Muscle layer of duodenum (tissue), 2 donors: ENCODE measurements around the gene PHOX2B.
"Not testable (repeated sequence)": the region's sequence is repeated elsewhere in the genome, so short reads cannot be mapped to it uniquely, and the experiment has no call there.

Source experiments
- H3K27ac ChIP-seq: one replicate; pipeline ENCODE4 v1.7.0; 2013; ENCODE audit warnings: mild to moderate bottlenecking, low read length
- H3K27me3 ChIP-seq: one replicate; pipeline ENCODE4 v1.7.0; 2013; ENCODE audit warnings: low read depth, mild to moderate bottlenecking, control low read depth, low read length
- H3K36me3 ChIP-seq, 2 donors: one replicate each; pipeline ENCODE4 v1.7.0; 2013; ENCODE audit warnings: low read length in 2 of 2, control low read depth in 1 of 2, mild to moderate bottlenecking in 1 of 2; ENCODE audit not compliant: insufficient read depth in 2 of 2, control insufficient read depth in 1 of 2
- H3K4me1 ChIP-seq, 2 donors: one replicate each; pipeline ENCODE4 v1.7.0; 2013; ENCODE audit warnings: low read length in 2 of 2, mild to moderate bottlenecking in 2 of 2, control low read depth in 1 of 2, moderate library complexity in 1 of 2; ENCODE audit not compliant: insufficient read depth in 2 of 2, control insufficient read depth in 1 of 2
- H3K4me3 ChIP-seq, 2 donors: one replicate each; pipeline ENCODE4 v1.7.0; 2013; ENCODE audit warnings: low read length in 2 of 2, low read depth in 1 of 2, mild to moderate bottlenecking in 1 of 2
- H3K9me3 ChIP-seq, 2 donors: one replicate each; pipeline ENCODE4 v1.7.0; 2013; ENCODE audit warnings: low read length in 2 of 2, control low read depth in 1 of 2, mild to moderate bottlenecking in 1 of 2; ENCODE audit not compliant: control insufficient read depth in 1 of 2
- donor health status: healthy.

Gene PHOX2B

GRCh38 chr4:41746440-41747229 is 1.9 kb downstream of the PHOX2B start:
- Histone ChIP-seq H3K36me3 (no peaks in the 10 kb centered on the region), H3K27ac (no peak overlapping the region), H3K9me3 (no peaks in the 10 kb centered on the region), H3K27me3 (peaks cover 52% of the 10 kb centered on the region), H3K4me3 (peak overlapping the region in 1 of 2 donors; percentile 24), H3K4me1 (peaks cover 0 to 31% of the 10 kb centered on the region in 2 donors)

DNA sequence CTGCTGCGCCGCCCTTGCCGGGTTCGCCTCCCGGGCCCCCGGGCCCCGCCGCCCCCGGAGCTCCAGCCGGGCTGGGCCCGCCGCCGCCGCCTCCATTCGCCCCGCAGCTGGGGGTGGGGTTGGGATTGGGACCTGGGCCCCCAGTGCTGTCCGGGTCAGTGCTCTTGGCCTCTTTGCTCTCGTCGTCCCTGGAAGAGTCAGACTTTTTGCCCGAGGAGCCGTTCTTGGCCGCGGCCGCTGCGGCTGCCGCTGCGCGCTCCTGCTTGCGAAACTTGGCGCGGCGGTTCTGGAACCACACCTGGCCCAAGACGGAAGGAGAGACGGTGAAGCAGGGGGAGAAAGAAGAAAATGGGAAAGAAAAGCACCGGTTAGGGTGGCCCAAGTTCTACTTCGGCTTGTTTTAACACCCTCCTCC is 2.5 kb downstream of the PHOX2B start:
- no peaks in the 10 kb centered on the region for H3K9me3 ChIP-seq
- H3K27me3 ChIP-seq = peaks cover 46% of the 10 kb centered on the region
- no peaks in the 10 kb centered on the region for H3K36me3 ChIP-seq
- peak overlapping the region in 1 of 2 donors; percentile 24 for H3K4me3 ChIP-seq
- peaks cover 0 to 27% of the 10 kb centered on the region in 2 donors for H3K4me1 ChIP-seq
- no peak overlapping the region for H3K27ac ChIP-seq

DNA sequence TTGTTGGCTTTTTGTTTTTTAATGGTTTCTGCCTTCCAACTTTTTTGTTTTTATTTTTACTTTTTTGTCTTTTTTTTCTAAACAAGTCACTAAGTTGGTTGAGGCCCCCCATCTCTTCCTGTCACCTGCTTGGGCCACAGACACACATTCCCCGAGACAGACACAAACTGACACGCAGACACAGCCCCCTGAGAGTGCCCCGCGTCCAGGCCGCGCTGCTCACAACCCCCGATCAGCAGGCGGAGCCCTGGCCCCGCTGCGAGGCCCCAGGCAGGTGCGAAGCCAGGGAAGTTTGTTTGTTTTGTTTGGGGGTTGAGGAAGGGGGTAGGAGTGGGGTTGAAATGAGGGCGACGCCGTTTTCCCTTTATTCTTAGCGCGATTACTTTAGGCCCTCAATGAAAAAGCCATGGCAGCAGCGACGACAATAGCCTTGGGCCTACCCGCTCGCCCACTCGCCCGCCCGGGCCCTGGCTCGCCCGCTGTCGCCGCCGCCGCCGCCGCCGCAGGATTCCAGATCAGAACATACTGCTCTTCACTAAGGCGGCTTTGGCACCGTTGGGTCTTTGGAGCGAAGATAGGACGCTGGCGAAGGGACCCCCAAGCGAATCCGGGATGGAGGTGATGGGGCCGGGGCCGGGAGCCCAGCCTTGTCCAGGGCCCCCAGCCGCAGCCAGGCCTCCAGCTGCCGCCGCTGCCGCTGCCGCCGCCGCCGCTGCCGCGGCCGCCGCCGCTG is 3.1 kb downstream of the PHOX2B start:
- Histone ChIP-seq H3K4me1 (peaks cover 0 to 23% of the 10 kb centered on the region in 2 donors), H3K4me3 (no peak overlapping the region), H3K9me3 (no peaks in the 10 kb centered on the region), H3K36me3 (no peaks in the 10 kb centered on the region), H3K27me3 (peaks cover 40% of the 10 kb centered on the region), H3K27ac (no peak overlapping the region)

- Histone ChIP-seq H3K4me1 (peaks cover 0 to 21% of the 10 kb centered on the region in 2 donors), H3K9me3 (no peaks in the 10 kb centered on the region), H3K27me3 (peaks cover 35% of the 10 kb centered on the region), H3K27ac (no peak overlapping the region), H3K36me3 (no peaks in the 10 kb centered on the region), H3K4me3 (no peak overlapping the region)
Measured at GRCh38 chr4:41744572-41745291, 3.8 kb downstream of the PHOX2B start.

DNA sequence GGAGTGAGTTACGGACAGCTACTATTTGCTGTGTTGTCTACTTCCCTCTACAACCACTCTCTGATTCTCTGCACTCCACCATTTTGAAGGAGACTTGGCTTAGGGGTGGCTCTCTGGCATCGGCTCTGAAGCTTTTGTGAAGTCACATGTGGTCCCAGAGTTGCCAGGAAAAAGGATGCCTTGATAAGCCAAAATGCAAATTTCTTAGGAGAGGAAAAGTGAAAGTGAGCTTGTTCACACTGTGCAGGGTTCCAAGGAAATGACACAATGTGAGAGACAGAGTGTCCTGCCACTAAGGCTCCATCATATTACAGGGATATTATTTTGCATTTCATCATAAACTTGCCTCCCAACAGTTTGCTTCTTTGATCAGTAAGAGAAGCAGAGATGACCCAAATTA is 7.2 kb downstream of the PHOX2B start:
- H3K27me3 ChIP-seq = peaks cover 12% of the 10 kb centered on the region
- H3K36me3 ChIP-seq = no peaks in the 10 kb centered on the region
- peaks cover 0 to 5% of the 10 kb centered on the region in 2 donors for H3K4me1 ChIP-seq
- no peak overlapping the region for H3K4me3 ChIP-seq
- no peaks in the 10 kb centered on the region for H3K9me3 ChIP-seq
- no peak overlapping the region for H3K27ac ChIP-seq

DNA sequence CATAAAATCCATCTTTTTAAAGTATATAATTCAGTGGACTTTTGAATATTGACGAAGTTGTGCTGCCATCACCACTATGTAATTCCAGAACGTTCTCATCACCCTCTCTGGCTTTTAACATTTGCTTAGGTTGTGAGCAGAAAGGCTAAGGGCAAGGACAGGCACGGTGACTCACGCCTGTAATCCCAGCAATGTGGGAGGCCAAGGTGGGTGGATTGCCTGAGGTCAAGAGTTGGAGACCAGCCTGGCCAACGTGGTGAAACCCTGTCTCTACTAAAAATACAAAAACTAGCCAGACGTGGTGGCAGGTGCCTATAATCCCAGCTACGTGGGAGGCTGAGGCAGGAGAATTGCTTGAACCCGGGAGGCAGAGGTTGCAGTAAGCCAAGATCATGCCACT is 11.0 kb downstream of the PHOX2B start:
- not testable (repeated sequence) for H3K27me3 ChIP-seq, H3K4me3 ChIP-seq, H3K36me3 ChIP-seq, H3K4me1 ChIP-seq, H3K27ac ChIP-seq, H3K9me3 ChIP-seq

- Histone ChIP-seq H3K4me1 (no peaks in the 10 kb centered on the region), H3K4me3 (no peak overlapping the region), H3K27me3 (no peaks in the 10 kb centered on the region), H3K36me3 (no peaks in the 10 kb centered on the region), H3K9me3 (no peaks in the 10 kb centered on the region), H3K27ac (no peak overlapping the region)
Measured at GRCh38 chr4:41734371-41734770, 14.2 kb downstream of the PHOX2B start.

GRCh38 chr4:41731569-41732126 is 16.9 kb downstream of the PHOX2B start:
- Histone ChIP-seq H3K4me3 (no peak overlapping the region), H3K9me3 (peaks cover 0 to under 1% of the 10 kb centered on the region in 2 donors), H3K36me3 (no peaks in the 10 kb centered on the region), H3K4me1 (no peaks in the 10 kb centered on the region), H3K27ac (no peak overlapping the region), H3K27me3 (no peaks in the 10 kb centered on the region)

- H3K4me3 ChIP-seq = no peak overlapping the region
- H3K9me3 ChIP-seq = peaks cover 4 to 10% of the 10 kb centered on the region in 2 donors
- H3K27me3 ChIP-seq = no peaks in the 10 kb centered on the region
- H3K36me3 ChIP-seq = no peaks in the 10 kb centered on the region
- H3K27ac ChIP-seq = no peak overlapping the region
- H3K4me1 ChIP-seq = no peaks in the 10 kb centered on the region
Measured at GRCh38 chr4:41728573-41728913, 20.0 kb downstream of the PHOX2B start.

DNA sequence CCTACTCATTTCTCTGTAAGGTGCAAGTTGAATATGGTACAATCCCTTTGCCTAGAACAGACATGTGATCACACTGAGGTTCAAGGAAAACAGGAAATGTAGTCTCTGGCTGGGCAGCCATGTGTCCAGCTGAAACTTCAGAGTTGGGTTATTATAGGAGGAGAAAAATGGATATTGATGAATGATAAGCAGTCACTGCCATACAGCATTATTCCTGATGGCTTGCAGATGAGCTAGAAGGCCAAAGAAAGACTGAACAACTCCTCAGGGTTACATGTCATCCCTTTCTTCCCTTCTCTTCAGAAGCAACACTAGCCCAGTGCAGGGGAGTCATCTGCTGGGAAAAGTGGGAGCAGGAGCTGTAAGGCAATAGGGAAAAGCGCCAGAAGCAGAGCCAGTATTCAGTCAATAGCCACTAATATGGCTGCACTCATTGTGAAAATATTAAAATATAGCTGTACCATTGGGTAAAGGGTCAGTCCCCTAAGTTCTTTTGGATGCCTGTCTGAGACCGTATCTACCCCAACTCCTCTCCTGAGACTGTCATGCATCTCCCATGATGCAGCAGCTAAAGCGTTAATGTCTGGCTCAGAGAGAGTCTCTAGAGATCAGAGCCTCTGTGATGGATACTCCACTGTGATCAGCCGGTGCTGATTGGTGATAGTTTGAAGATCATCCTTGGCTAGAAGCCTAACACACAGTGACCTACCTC is 20.5 kb downstream of the PHOX2B start:
- H3K27me3 ChIP-seq = no peaks in the 10 kb centered on the region
- H3K36me3 ChIP-seq = no peaks in the 10 kb centered on the region
- peaks cover 4 to 10% of the 10 kb centered on the region in 2 donors for H3K9me3 ChIP-seq
- no peak overlapping the region for H3K27ac ChIP-seq
- no peak overlapping the region for H3K4me3 ChIP-seq
- H3K4me1 ChIP-seq = no peaks in the 10 kb centered on the region
